ENCODE results near the gene SLC22A2. TPM values are rescaled to one million over a fixed set of nuclear protein-coding genes. Genes with fewer than 3 reads are reported as not detected.

The SLC22A2 gene
- total RNA-seq, 1 donor from 2014 or later, result not detected

DNA sequence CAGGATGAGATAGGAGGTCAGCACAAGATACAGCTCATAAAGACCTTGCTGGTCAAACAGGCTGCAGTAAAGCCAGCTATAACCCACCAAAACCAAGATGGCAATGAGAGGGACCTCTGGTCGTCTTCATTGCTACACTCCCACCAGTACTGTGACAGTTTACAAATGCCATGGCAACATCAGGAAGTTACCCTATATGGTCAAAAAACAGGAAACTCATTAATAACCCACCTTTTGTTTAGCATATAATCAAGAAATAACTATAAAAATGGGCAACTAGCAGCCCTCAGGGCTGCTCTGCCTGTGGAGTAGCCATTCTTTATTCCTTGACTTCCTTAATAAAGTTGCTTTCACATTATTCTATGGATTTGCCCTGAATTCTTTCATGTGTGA is 30.9 kb downstream of the SLC22A2 start:
- peaks cover 5% of the 10 kb centered on the region for H3K9me3 Mint-ChIP-seq (ENCODE audit: low read depth)

GRCh38 chr6:160227038-160227768 is 31.4 kb downstream of the SLC22A2 start:
- H3K36me3 Mint-ChIP-seq (ENCODE audit: low read depth), result no peaks in the 10 kb centered on the region
- DNase-seq (ENCODE audit: low spot score), result no peak
- peak overlapping the region; percentile 60 for H3K27ac Mint-ChIP-seq (ENCODE audit: unreplicated experiment)
- no peaks in the 10 kb centered on the region for H3K27me3 Mint-ChIP-seq (ENCODE audit: low read depth)
- peaks cover 5% of the 10 kb centered on the region for H3K9me3 Mint-ChIP-seq (ENCODE audit: low read depth)
- peaks cover 30% of the 10 kb centered on the region for H3K4me1 Mint-ChIP-seq (ENCODE audit: low read depth)
- TF ChIP-seq CTCF (IDR thresholded peaks at IDR 0.05), result no peak
- no peak overlapping the region for H3K4me3 Mint-ChIP-seq (ENCODE audit: unreplicated experiment)

More for the DNA sequence above, 30.9 kb downstream of the SLC22A2 start:
- H3K36me3 Mint-ChIP-seq (ENCODE audit: low read depth), result no peaks in the 10 kb centered on the region
- DNase-seq (ENCODE audit: low spot score), result no peak
- H3K27me3 Mint-ChIP-seq (ENCODE audit: low read depth), result no peaks in the 10 kb centered on the region
- peaks cover 30% of the 10 kb centered on the region for H3K4me1 Mint-ChIP-seq (ENCODE audit: low read depth)
- no peak overlapping the region for H3K4me3 Mint-ChIP-seq (ENCODE audit: unreplicated experiment)
- H3K27ac Mint-ChIP-seq (ENCODE audit: unreplicated experiment), result peak overlapping the region; percentile 79
- TF ChIP-seq CTCF (IDR thresholded peaks at IDR 0.05), result no peak

- no peak for TF ChIP-seq CTCF (IDR thresholded peaks at IDR 0.05)
- peaks cover 5% of the 10 kb centered on the region for H3K9me3 Mint-ChIP-seq (ENCODE audit: low read depth)
- no peaks in the 10 kb centered on the region for H3K27me3 Mint-ChIP-seq (ENCODE audit: low read depth)
- H3K4me1 Mint-ChIP-seq (ENCODE audit: low read depth), result peaks cover 30% of the 10 kb centered on the region
- DNase-seq (ENCODE audit: low spot score), result no peak
- no peaks in the 10 kb centered on the region for H3K36me3 Mint-ChIP-seq (ENCODE audit: low read depth)
- no peak overlapping the region for H3K4me3 Mint-ChIP-seq (ENCODE audit: unreplicated experiment)
- H3K27ac Mint-ChIP-seq (ENCODE audit: unreplicated experiment), result peak overlapping the region; percentile 84
These were observed 32.5 kb downstream of the SLC22A2 start for GRCh38 chr6:160226118-160226591.

GRCh38 chr6:160224639-160225237 is 33.9 kb downstream of the SLC22A2 start:
- Mint-ChIP-seq H3K9me3 (ENCODE audit: low read depth) (peaks cover 7% of the 10 kb centered on the region), H3K36me3 (ENCODE audit: low read depth) (peaks cover 1% of the 10 kb centered on the region), H3K4me1 (ENCODE audit: low read depth) (peaks cover 30% of the 10 kb centered on the region), H3K27me3 (ENCODE audit: low read depth) (no peaks in the 10 kb centered on the region), H3K27ac (ENCODE audit: unreplicated experiment) (no peak overlapping the region), H3K4me3 (ENCODE audit: unreplicated experiment) (no peak overlapping the region)
- no peak for DNase-seq (ENCODE audit: low spot score)
- no peak for TF ChIP-seq CTCF (IDR thresholded peaks at IDR 0.05)

DNA sequence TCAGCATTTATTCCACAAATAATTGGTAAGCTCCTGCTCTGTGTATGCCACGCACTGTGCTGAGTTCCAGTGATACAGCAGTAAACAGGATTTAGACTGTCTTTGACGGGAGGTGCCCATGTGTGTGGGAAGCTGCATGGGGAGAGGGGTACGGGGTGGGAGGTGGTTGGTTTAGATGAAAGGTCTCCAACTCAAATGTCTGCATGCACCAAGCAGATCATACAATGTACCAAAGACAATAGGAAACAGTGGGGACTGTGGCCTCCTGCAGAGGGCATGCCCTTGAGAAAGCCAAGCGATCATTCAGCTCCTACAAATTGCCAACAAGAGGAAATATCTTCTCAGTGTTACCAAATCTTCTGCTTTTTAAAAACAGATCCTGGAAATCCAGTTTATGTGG is 36.1 kb downstream of the SLC22A2 start:
- Mint-ChIP-seq H3K4me1 (ENCODE audit: low read depth) (peaks cover 20% of the 10 kb centered on the region), H3K27me3 (ENCODE audit: low read depth) (peaks cover 12% of the 10 kb centered on the region), H3K27ac (ENCODE audit: unreplicated experiment) (no peak overlapping the region), H3K9me3 (ENCODE audit: low read depth) (peaks cover 5% of the 10 kb centered on the region), H3K4me3 (ENCODE audit: unreplicated experiment) (no peak overlapping the region), H3K36me3 (ENCODE audit: low read depth) (peaks cover 1% of the 10 kb centered on the region)
- DNase-seq (ENCODE audit: low spot score), result no peak
- no peak for TF ChIP-seq CTCF (IDR thresholded peaks at IDR 0.05)

All from chondrocyte (in vitro differentiated cells).